ENCODE measurements around the gene PLIN1. TPM values are rescaled to one million over a fixed set of nuclear protein-coding genes. Genes with fewer than 3 reads are reported as not detected.

PLIN1 gene
- total RNA-seq, 1 experiment from 2014 or later: 0.30 TPM

DNA sequence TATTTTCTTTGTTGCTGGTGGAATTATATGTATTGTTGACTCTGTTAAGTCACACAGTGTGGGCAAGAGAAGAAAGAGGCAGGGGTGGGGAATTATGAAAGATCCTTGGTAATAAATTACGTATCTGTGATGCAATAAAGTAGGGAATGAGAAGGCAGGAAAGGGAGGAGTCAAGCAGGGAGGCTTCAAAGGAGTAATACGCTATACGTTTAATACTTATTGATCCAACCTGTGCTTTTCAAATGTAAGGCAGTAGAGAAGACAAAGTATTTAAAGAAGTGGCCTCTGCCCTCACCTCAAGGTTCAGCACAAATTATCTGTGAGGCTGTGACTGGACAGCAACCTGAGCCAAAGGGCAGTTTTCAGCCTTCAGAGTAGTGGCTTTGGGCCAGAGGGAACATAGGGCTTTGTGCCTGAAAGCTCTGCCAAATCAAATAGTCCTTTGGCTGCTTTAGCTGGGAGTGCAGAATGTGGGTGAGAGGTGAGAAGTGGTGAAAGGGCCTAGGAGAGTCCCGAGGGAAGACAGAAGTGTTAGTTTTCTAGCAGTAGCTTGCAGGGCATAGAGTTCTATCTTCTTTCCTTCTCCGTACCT is 1.2 kb upstream of the PLIN1 start:
- H3K4me1 ChIP-seq (ENCODE audit: insufficient read depth, low read length, poor library complexity, severe bottlenecking): no peaks in the 10 kb centered on the region
- no peaks in the 10 kb centered on the region for H3K9me3 ChIP-seq (ENCODE audit: low read depth, low read length, poor library complexity, severe bottlenecking)
- TF ChIP-seq, protein P1, sequence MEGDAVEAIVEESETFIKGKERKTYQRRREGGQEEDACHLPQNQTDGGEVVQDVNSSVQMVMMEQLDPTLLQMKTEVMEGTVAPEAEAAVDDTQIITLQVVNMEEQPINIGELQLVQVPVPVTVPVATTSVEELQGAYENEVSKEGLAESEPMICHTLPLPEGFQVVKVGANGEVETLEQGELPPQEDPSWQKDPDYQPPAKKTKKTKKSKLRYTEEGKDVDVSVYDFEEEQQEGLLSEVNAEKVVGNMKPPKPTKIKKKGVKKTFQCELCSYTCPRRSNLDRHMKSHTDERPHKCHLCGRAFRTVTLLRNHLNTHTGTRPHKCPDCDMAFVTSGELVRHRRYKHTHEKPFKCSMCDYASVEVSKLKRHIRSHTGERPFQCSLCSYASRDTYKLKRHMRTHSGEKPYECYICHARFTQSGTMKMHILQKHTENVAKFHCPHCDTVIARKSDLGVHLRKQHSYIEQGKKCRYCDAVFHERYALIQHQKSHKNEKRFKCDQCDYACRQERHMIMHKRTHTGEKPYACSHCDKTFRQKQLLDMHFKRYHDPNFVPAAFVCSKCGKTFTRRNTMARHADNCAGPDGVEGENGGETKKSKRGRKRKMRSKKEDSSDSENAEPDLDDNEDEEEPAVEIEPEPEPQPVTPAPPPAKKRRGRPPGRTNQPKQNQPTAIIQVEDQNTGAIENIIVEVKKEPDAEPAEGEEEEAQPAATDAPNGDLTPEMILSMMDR (conservative IDR thresholded peaks at IDR 0.05; ENCODE audit: low read depth, low read length): no peak
- TF ChIP-seq EZH2 (IDR thresholded peaks at IDR 0.05; ENCODE audit: borderline replicate concordance, low read depth, low read length, poor library complexity, severe bottlenecking): no peak
- ChIA-PET CTCF (no interaction called here), POLR2A (ENCODE audit: low non-redundant PET) (no interaction called here)
- DNase-seq (ENCODE audit: low spot score): no peak
- H3K4me3 ChIP-seq (ENCODE audit: low read depth, low read length, poor library complexity, severe bottlenecking): no peak overlapping the region
- H3K27me3 ChIP-seq (replicated peaks; ENCODE audit: insufficient read depth, low read depth, low read length, poor library complexity): no peaks in the 10 kb centered on the region
- no TSS peak for BruUV-seq (replicated peaks)
- H3K36me3 ChIP-seq (ENCODE audit: insufficient read depth, low read length, poor library complexity, severe bottlenecking): no peaks in the 10 kb centered on the region
- intact Hi-C loops (cut with micrococcal nuclease; ENCODE audit: unreplicated experiment): no loop called here
- H3K27ac ChIP-seq (ENCODE audit: low read depth, low read length, poor library complexity, severe bottlenecking): no peak overlapping the region

GRCh38 chr15:89677381-89677780 is 1.8 kb downstream of the PLIN1 start:
- no TSS peak for BruUV-seq (replicated peaks)
- no peak overlapping the region for H3K27ac ChIP-seq (ENCODE audit: low read depth, low read length, poor library complexity, severe bottlenecking)
- ChIA-PET POLR2A (ENCODE audit: low non-redundant PET) (no interaction called here), CTCF (no interaction called here)
- intact Hi-C loops (cut with micrococcal nuclease; ENCODE audit: unreplicated experiment): no loop called here
- no peaks in the 10 kb centered on the region for H3K27me3 ChIP-seq (replicated peaks; ENCODE audit: insufficient read depth, low read depth, low read length, poor library complexity)
- no peak for TF ChIP-seq EZH2 (IDR thresholded peaks at IDR 0.05; ENCODE audit: borderline replicate concordance, low read depth, low read length, poor library complexity, severe bottlenecking)
- TF ChIP-seq, protein P1 (conservative IDR thresholded peaks at IDR 0.05; ENCODE audit: low read depth, low read length): no peak
- no peaks in the 10 kb centered on the region for H3K9me3 ChIP-seq (ENCODE audit: low read depth, low read length, poor library complexity, severe bottlenecking)
- H3K4me3 ChIP-seq (ENCODE audit: low read depth, low read length, poor library complexity, severe bottlenecking): no peak overlapping the region
- H3K36me3 ChIP-seq (ENCODE audit: insufficient read depth, low read length, poor library complexity, severe bottlenecking): no peaks in the 10 kb centered on the region
- no peak for DNase-seq (ENCODE audit: low spot score)
- H3K4me1 ChIP-seq (ENCODE audit: insufficient read depth, low read length, poor library complexity, severe bottlenecking): no peaks in the 10 kb centered on the region

GRCh38 chr15:89675606-89676005 is 3.6 kb downstream of the PLIN1 start:
- intact Hi-C loops (cut with micrococcal nuclease; ENCODE audit: unreplicated experiment): no loop called here
- no peaks in the 10 kb centered on the region for H3K27me3 ChIP-seq (replicated peaks; ENCODE audit: insufficient read depth, low read depth, low read length, poor library complexity)
- H3K9me3 ChIP-seq (ENCODE audit: low read depth, low read length, poor library complexity, severe bottlenecking): no peaks in the 10 kb centered on the region
- TF ChIP-seq EZH2 (IDR thresholded peaks at IDR 0.05; ENCODE audit: borderline replicate concordance, low read depth, low read length, poor library complexity, severe bottlenecking): no peak
- TF ChIP-seq, protein P1 (conservative IDR thresholded peaks at IDR 0.05; ENCODE audit: low read depth, low read length): no peak
- CTCF ChIA-PET: no interaction called here
- no peak for DNase-seq (ENCODE audit: low spot score)
- no peaks in the 10 kb centered on the region for H3K4me1 ChIP-seq (ENCODE audit: insufficient read depth, low read length, poor library complexity, severe bottlenecking)
- no peak overlapping the region for H3K4me3 ChIP-seq (ENCODE audit: low read depth, low read length, poor library complexity, severe bottlenecking)
- BruUV-seq (replicated peaks): no TSS peak
- POLR2A ChIA-PET (ENCODE audit: low non-redundant PET): interaction anchor here (0.6 kb wide), 1 partner anchor 399 kb away, joined by 8 read pairs; no protein-coding TSS in a partner anchor
- no peak overlapping the region for H3K27ac ChIP-seq (ENCODE audit: low read depth, low read length, poor library complexity, severe bottlenecking)
- H3K36me3 ChIP-seq (ENCODE audit: insufficient read depth, low read length, poor library complexity, severe bottlenecking): no peaks in the 10 kb centered on the region
